ENCODE results near the gene GALNT10. TPM values are rescaled to one million over a fixed set of nuclear protein-coding genes. Genes with fewer than 3 reads are reported as not detected.
A peak's percentile ranks its signal among the peaks of the same experiment; 100 is the strongest.

GALNT10 gene
- total and polyA plus RNA-seq, 9 of the 15 experiments (the other 6 are each of a cell fraction or from before 2014, with no cell fraction given) = 4.6 to 37.1 (median 13.3) TPM

DNA sequence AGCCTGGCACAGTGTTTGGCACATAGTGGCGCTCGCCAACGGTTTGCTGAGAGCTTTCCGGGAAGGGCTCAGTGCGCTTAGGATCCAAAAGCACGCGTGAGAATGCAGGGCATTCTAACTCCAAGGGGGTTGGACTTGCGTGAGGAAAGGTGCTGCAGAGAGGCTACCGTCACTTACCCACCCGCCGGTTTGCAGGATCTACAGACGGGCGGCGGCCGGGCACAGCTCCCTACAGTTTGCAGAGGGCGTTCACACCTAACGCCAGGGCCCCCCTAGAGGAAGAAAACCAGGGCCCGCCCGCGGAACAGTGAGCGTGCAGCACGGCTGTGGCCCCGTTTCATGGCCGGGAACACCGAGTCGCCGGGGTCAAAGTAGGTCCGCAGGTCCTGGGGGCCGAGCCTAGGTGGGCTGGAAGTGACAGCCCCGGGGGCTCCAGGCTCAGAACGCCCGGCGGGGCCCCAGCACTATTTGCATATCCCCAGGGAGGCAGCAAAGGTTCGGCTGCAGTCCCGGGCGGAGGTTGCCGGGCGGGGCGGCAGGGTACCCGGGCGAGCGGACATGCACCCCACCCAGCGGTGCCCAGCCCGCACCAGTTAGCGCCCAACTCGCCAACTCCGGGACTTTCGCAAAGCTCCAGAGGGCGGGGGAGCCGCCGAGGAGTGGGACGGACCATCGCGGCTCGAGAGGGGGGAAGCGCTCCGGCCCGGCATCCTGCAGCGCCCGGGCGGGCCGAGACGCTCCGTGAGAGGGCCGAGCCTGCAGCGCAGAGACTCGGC lies 526 bp upstream of the GALNT10 start (continued):
- TF ChIP-seq, protein P1, sequence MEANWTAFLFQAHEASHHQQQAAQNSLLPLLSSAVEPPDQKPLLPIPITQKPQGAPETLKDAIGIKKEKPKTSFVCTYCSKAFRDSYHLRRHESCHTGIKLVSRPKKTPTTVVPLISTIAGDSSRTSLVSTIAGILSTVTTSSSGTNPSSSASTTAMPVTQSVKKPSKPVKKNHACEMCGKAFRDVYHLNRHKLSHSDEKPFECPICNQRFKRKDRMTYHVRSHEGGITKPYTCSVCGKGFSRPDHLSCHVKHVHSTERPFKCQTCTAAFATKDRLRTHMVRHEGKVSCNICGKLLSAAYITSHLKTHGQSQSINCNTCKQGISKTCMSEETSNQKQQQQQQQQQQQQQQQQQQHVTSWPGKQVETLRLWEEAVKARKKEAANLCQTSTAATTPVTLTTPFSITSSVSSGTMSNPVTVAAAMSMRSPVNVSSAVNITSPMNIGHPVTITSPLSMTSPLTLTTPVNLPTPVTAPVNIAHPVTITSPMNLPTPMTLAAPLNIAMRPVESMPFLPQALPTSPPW (CRISPR knock-in tag; IDR thresholded peaks at IDR 0.05) = peak; percentile 57
- TF ChIP-seq ZNF384 (IDR thresholded peaks at IDR 0.05; ENCODE audit: low read depth, low read length) (no peak), ZBTB1 (CRISPR knock-in tag; IDR thresholded peaks at IDR 0.05; ENCODE audit: borderline replicate concordance, low read depth) (no peak), CBFB (CRISPR knock-in tag; IDR thresholded peaks at IDR 0.05) (no peak), MAFK (IDR thresholded peaks at IDR 0.05; ENCODE audit: low read length) (no peak), RAD21 (CRISPR knock-in tag; conservative IDR thresholded peaks at IDR 0.05 in 1 of 2, IDR thresholded peaks at IDR 0.05 in 1 of 2) (peak; percentile 24 to 31), NFATC3 (IDR thresholded peaks at IDR 0.05) (no peak), ZC3H11A (IDR thresholded peaks at IDR 0.05; ENCODE audit: low read depth, low read length) (no peak), MYC (IDR thresholded peaks at IDR 0.05; ENCODE audit: low read depth, low read length) (peak; percentile 51), MYC (CRISPR knock-in tag; IDR thresholded peaks at IDR 0.05; ENCODE audit: borderline replicate concordance, low read depth) (peak; percentile 69; the same call in 1 of the 2 replicates), ZNF224 (CRISPR knock-in tag; IDR thresholded peaks at IDR 0.05) (no peak), ETS2 (tag; IDR thresholded peaks at IDR 0.05; ENCODE audit: borderline replicate concordance, poor library complexity, severe bottlenecking) (no peak)
- TF ChIP-seq, protein P2, sequence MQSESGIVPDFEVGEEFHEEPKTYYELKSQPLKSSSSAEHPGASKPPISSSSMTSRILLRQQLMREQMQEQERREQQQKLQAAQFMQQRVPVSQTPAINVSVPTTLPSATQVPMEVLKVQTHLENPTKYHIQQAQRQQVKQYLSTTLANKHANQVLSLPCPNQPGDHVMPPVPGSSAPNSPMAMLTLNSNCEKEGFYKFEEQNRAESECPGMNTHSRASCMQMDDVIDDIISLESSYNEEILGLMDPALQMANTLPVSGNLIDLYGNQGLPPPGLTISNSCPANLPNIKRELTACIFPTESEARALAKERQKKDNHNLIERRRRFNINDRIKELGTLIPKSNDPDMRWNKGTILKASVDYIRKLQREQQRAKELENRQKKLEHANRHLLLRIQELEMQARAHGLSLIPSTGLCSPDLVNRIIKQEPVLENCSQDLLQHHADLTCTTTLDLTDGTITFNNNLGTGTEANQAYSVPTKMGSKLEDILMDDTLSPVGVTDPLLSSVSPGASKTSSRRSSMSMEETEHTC (IDR thresholded peaks at IDR 0.05) = no peak
- TF ChIP-seq, protein P3, sequence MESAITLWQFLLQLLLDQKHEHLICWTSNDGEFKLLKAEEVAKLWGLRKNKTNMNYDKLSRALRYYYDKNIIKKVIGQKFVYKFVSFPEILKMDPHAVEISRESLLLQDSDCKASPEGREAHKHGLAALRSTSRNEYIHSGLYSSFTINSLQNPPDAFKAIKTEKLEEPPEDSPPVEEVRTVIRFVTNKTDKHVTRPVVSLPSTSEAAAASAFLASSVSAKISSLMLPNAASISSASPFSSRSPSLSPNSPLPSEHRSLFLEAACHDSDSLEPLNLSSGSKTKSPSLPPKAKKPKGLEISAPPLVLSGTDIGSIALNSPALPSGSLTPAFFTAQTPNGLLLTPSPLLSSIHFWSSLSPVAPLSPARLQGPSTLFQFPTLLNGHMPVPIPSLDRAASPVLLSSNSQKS (CRISPR knock-in tag; IDR thresholded peaks at IDR 0.05) = no peak
- TF ChIP-seq, protein P4, sequence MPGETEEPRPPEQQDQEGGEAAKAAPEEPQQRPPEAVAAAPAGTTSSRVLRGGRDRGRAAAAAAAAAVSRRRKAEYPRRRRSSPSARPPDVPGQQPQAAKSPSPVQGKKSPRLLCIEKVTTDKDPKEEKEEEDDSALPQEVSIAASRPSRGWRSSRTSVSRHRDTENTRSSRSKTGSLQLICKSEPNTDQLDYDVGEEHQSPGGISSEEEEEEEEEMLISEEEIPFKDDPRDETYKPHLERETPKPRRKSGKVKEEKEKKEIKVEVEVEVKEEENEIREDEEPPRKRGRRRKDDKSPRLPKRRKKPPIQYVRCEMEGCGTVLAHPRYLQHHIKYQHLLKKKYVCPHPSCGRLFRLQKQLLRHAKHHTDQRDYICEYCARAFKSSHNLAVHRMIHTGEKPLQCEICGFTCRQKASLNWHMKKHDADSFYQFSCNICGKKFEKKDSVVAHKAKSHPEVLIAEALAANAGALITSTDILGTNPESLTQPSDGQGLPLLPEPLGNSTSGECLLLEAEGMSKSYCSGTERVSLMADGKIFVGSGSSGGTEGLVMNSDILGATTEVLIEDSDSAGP (CRISPR knock-in tag; IDR thresholded peaks at IDR 0.05) = no peak

Data from K562 (cell line).